ENCODE data around the gene UBE2QL1. TPM values are rescaled to one million over a fixed set of nuclear protein-coding genes. Genes with fewer than 3 reads are reported as not detected.

The UBE2QL1 gene
- total RNA-seq, 1 donor from 2014 or later, result 0.68 TPM

GRCh38 chr5:6465831-6466790, 17.5 kb downstream of the UBE2QL1 start:
- intact Hi-C loops (cut with micrococcal nuclease), result no loop called here
- no peak for DNase-seq (ENCODE audit: low spot score)
- Mint-ChIP-seq H3K27ac (no peak overlapping the region), H3K9me3 (no peaks in the 10 kb centered on the region), H3K27me3 (ENCODE audit: low read depth) (peaks cover 23% of the 10 kb centered on the region), H3K4me3 (ENCODE audit: low read depth) (no peak overlapping the region), H3K36me3 (ENCODE audit: low read depth) (no peaks in the 10 kb centered on the region), H3K4me1 (ENCODE audit: low read depth) (no peaks in the 10 kb centered on the region)

GRCh38 chr5:6466975-6467567, 18.4 kb downstream of the UBE2QL1 start:
- intact Hi-C loops (cut with micrococcal nuclease), result no loop called here
- Mint-ChIP-seq H3K36me3 (ENCODE audit: low read depth) (no peaks in the 10 kb centered on the region), H3K4me3 (ENCODE audit: low read depth) (no peak overlapping the region), H3K27me3 (ENCODE audit: low read depth) (peaks cover 20% of the 10 kb centered on the region), H3K4me1 (ENCODE audit: low read depth) (no peaks in the 10 kb centered on the region), H3K27ac (no peak overlapping the region), H3K9me3 (no peaks in the 10 kb centered on the region)
- DNase-seq (ENCODE audit: low spot score), result no peak

- H3K9me3 Mint-ChIP-seq, result no peaks in the 10 kb centered on the region
- intact Hi-C loops (cut with micrococcal nuclease), result no loop called here
- H3K27me3 Mint-ChIP-seq (ENCODE audit: low read depth), result peaks cover 20% of the 10 kb centered on the region
- H3K36me3 Mint-ChIP-seq (ENCODE audit: low read depth), result no peaks in the 10 kb centered on the region
- H3K4me1 Mint-ChIP-seq (ENCODE audit: low read depth), result no peaks in the 10 kb centered on the region
- DNase-seq (ENCODE audit: low spot score), result no peak
- H3K4me3 Mint-ChIP-seq (ENCODE audit: low read depth), result no peak overlapping the region
- no peak overlapping the region for H3K27ac Mint-ChIP-seq
These were observed 18.9 kb downstream of the UBE2QL1 start for GRCh38 chr5:6467591-6467990.

GRCh38 chr5:6468104-6468503, 19.4 kb downstream of the UBE2QL1 start:
- no peaks in the 10 kb centered on the region for H3K9me3 Mint-ChIP-seq
- intact Hi-C loops (cut with micrococcal nuclease), result no loop called here

GRCh38 chr5:6468870-6469269, 20.2 kb downstream of the UBE2QL1 start:
- Mint-ChIP-seq H3K4me3 (ENCODE audit: low read depth) (no peak overlapping the region), H3K27me3 (ENCODE audit: low read depth) (peaks cover 21% of the 10 kb centered on the region), H3K36me3 (ENCODE audit: low read depth) (no peaks in the 10 kb centered on the region), H3K4me1 (ENCODE audit: low read depth) (no peaks in the 10 kb centered on the region), H3K9me3 (no peaks in the 10 kb centered on the region), H3K27ac (no peak overlapping the region)
- intact Hi-C loops (cut with micrococcal nuclease), result no loop called here
- no peak for DNase-seq (ENCODE audit: low spot score)

More at GRCh38 chr5:6468104-6468503, 19.4 kb downstream of the UBE2QL1 start:
- Mint-ChIP-seq H3K27ac (no peak overlapping the region), H3K4me3 (ENCODE audit: low read depth) (no peak overlapping the region), H3K27me3 (ENCODE audit: low read depth) (peaks cover 21% of the 10 kb centered on the region), H3K36me3 (ENCODE audit: low read depth) (no peaks in the 10 kb centered on the region), H3K4me1 (ENCODE audit: low read depth) (no peaks in the 10 kb centered on the region)
- no peak for DNase-seq (ENCODE audit: low spot score)

- Mint-ChIP-seq H3K36me3 (ENCODE audit: low read depth) (no peaks in the 10 kb centered on the region), H3K4me1 (ENCODE audit: low read depth) (no peaks in the 10 kb centered on the region), H3K27ac (no peak overlapping the region), H3K27me3 (ENCODE audit: low read depth) (peaks cover 22% of the 10 kb centered on the region), H3K9me3 (no peaks in the 10 kb centered on the region), H3K4me3 (ENCODE audit: low read depth) (no peak overlapping the region)
- intact Hi-C loops (cut with micrococcal nuclease), result no loop called here
- DNase-seq (ENCODE audit: low spot score), result no peak
These were observed 21.2 kb downstream of the UBE2QL1 start for GRCh38 chr5:6469836-6470235.

- Mint-ChIP-seq H3K27ac (no peak overlapping the region), H3K9me3 (no peaks in the 10 kb centered on the region), H3K4me1 (ENCODE audit: low read depth) (no peaks in the 10 kb centered on the region), H3K4me3 (ENCODE audit: low read depth) (no peak overlapping the region), H3K27me3 (ENCODE audit: low read depth) (peaks cover 23% of the 10 kb centered on the region), H3K36me3 (ENCODE audit: low read depth) (no peaks in the 10 kb centered on the region)
- intact Hi-C loops (cut with micrococcal nuclease), result no loop called here
- no peak for DNase-seq (ENCODE audit: low spot score)
These were observed 22.0 kb downstream of the UBE2QL1 start for GRCh38 chr5:6470672-6471071.

- Mint-ChIP-seq H3K27me3 (ENCODE audit: low read depth) (peaks cover 21% of the 10 kb centered on the region), H3K27ac (no peak overlapping the region)
- intact Hi-C loops (cut with micrococcal nuclease), result no loop called here
These were observed 22.6 kb downstream of the UBE2QL1 start for GRCh38 chr5:6471252-6471651.

GRCh38 chr5:6472792-6473191, 24.1 kb downstream of the UBE2QL1 start:
- peaks cover 19% of the 10 kb centered on the region for H3K27me3 Mint-ChIP-seq (ENCODE audit: low read depth)
- intact Hi-C loops (cut with micrococcal nuclease), result no loop called here
- DNase-seq (ENCODE audit: low spot score), result no peak
- H3K4me3 Mint-ChIP-seq (ENCODE audit: low read depth), result no peak overlapping the region
- no peaks in the 10 kb centered on the region for H3K9me3 Mint-ChIP-seq
- no peaks in the 10 kb centered on the region for H3K36me3 Mint-ChIP-seq (ENCODE audit: low read depth)
- no peaks in the 10 kb centered on the region for H3K4me1 Mint-ChIP-seq (ENCODE audit: low read depth)
- H3K27ac Mint-ChIP-seq, result no peak overlapping the region

More at GRCh38 chr5:6471252-6471651, 22.6 kb downstream of the UBE2QL1 start:
- Mint-ChIP-seq H3K4me1 (ENCODE audit: low read depth) (no peaks in the 10 kb centered on the region), H3K4me3 (ENCODE audit: low read depth) (no peak overlapping the region), H3K9me3 (no peaks in the 10 kb centered on the region), H3K36me3 (ENCODE audit: low read depth) (no peaks in the 10 kb centered on the region)
- no peak for DNase-seq (ENCODE audit: low spot score)

GRCh38 chr5:6473284-6473683, 24.6 kb downstream of the UBE2QL1 start:
- no peaks in the 10 kb centered on the region for H3K4me1 Mint-ChIP-seq (ENCODE audit: low read depth)
- H3K9me3 Mint-ChIP-seq, result no peaks in the 10 kb centered on the region
- H3K27me3 Mint-ChIP-seq (ENCODE audit: low read depth), result peaks cover 15% of the 10 kb centered on the region
- H3K36me3 Mint-ChIP-seq (ENCODE audit: low read depth), result no peaks in the 10 kb centered on the region
- intact Hi-C loops (cut with micrococcal nuclease), result no loop called here
- no peak overlapping the region for H3K4me3 Mint-ChIP-seq (ENCODE audit: low read depth)
- no peak for DNase-seq (ENCODE audit: low spot score)
- no peak overlapping the region for H3K27ac Mint-ChIP-seq

GRCh38 chr5:6475626-6476312, 27.1 kb downstream of the UBE2QL1 start:
- Mint-ChIP-seq H3K4me3 (ENCODE audit: low read depth) (no peak overlapping the region), H3K4me1 (ENCODE audit: low read depth) (no peaks in the 10 kb centered on the region), H3K27ac (no peak overlapping the region), H3K27me3 (ENCODE audit: low read depth) (peaks cover 8% of the 10 kb centered on the region), H3K36me3 (ENCODE audit: low read depth) (no peaks in the 10 kb centered on the region), H3K9me3 (no peaks in the 10 kb centered on the region)
- no peak for DNase-seq (ENCODE audit: low spot score)
- intact Hi-C loops (cut with micrococcal nuclease), result no loop called here

- no peak overlapping the region for H3K4me3 Mint-ChIP-seq (ENCODE audit: low read depth)
- intact Hi-C loops (cut with micrococcal nuclease), result no loop called here
- H3K9me3 Mint-ChIP-seq, result no peaks in the 10 kb centered on the region
- H3K27me3 Mint-ChIP-seq (ENCODE audit: low read depth), result peaks cover 6% of the 10 kb centered on the region
- H3K27ac Mint-ChIP-seq, result no peak overlapping the region
- H3K4me1 Mint-ChIP-seq (ENCODE audit: low read depth), result no peaks in the 10 kb centered on the region
- no peaks in the 10 kb centered on the region for H3K36me3 Mint-ChIP-seq (ENCODE audit: low read depth)
- DNase-seq (ENCODE audit: low spot score), result no peak
These were observed 27.6 kb downstream of the UBE2QL1 start for GRCh38 chr5:6476313-6476661.

GRCh38 chr5:6478793-6479192, 30.1 kb downstream of the UBE2QL1 start:
- Mint-ChIP-seq H3K27me3 (ENCODE audit: low read depth) (peaks cover 2% of the 10 kb centered on the region), H3K4me1 (ENCODE audit: low read depth) (peaks cover 4% of the 10 kb centered on the region), H3K36me3 (ENCODE audit: low read depth) (no peaks in the 10 kb centered on the region), H3K4me3 (ENCODE audit: low read depth) (no peak overlapping the region), H3K27ac (no peak overlapping the region), H3K9me3 (no peaks in the 10 kb centered on the region)
- no peak for DNase-seq (ENCODE audit: low spot score)
- intact Hi-C loops (cut with micrococcal nuclease), result no loop called here
